A673 (cell line): Measurements from ENCODE around the gene DCANP1.

Experiments
- EZH2 ChIP-seq: fragments of 200-600 bp; sonication (generic); IDR thresholded peaks from 2 replicates; pipeline ENCODE4 v1.6.1; 2017; ENCODE audit warnings: borderline replicate concordance, low read depth, mild to moderate bottlenecking, mixed read lengths, antibody characterized with exemption, low read length; ENCODE audit not compliant: poor library complexity, severe bottlenecking
- TF ChIP-seq, protein P1 (sequence below): fragments of 300-800, 200-600 bp; sonication (generic); conservative IDR thresholded peaks from 2 replicates; pipeline ENCODE4 v1.5.1; 2017; ENCODE audit warnings: low read depth, mild to moderate bottlenecking, antibody characterized with exemption, low read length, moderate library complexity, mixed read lengths

DNA sequence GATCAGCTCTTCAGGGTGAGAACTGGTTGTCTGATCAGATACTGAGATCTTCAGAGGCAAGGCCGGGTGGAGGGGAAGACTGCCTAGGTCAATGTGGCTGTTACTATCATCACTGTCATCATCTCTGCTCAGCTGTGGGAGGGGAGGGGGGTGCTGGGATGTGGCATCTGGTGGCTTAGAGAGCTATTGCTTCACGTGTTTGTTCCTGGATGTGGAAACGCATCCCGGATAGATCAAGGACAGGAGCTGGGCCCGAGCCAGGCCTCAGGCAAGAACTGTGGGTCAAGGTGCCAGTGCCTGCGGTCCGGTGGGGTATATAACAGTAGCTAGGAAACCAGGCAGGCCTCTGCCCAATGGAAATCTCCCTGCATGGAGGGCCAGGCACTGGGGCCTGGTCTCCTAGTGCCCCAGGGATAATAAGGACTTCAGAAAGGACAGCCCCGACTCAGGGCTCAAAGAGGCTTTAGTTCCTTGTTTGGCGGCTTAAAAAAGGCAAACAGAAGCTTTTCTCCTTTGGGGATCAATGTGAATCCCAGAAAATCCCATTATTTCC lies 35.3 kb upstream of the DCANP1 start:
- TF ChIP-seq, protein P1, sequence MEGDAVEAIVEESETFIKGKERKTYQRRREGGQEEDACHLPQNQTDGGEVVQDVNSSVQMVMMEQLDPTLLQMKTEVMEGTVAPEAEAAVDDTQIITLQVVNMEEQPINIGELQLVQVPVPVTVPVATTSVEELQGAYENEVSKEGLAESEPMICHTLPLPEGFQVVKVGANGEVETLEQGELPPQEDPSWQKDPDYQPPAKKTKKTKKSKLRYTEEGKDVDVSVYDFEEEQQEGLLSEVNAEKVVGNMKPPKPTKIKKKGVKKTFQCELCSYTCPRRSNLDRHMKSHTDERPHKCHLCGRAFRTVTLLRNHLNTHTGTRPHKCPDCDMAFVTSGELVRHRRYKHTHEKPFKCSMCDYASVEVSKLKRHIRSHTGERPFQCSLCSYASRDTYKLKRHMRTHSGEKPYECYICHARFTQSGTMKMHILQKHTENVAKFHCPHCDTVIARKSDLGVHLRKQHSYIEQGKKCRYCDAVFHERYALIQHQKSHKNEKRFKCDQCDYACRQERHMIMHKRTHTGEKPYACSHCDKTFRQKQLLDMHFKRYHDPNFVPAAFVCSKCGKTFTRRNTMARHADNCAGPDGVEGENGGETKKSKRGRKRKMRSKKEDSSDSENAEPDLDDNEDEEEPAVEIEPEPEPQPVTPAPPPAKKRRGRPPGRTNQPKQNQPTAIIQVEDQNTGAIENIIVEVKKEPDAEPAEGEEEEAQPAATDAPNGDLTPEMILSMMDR, result no peak
- TF ChIP-seq EZH2, result no peak
